WTC11 (cell line): ENCODE results near the gene AKAP6.

Experiments
- ATF1 ChIP-seq: sonication (generic); formaldehyde crosslinking; IDR thresholded peaks from 2 replicates; pipeline ENCODE4 v1.8.1; 2023; ENCODE audit warnings: mild to moderate bottlenecking, moderate library complexity, missing genetic modification reagents
- ETV6 ChIP-seq: sonication (generic); formaldehyde crosslinking; IDR thresholded peaks from 2 replicates; pipeline ENCODE4 v1.8.1; 2022; ENCODE audit warnings: mild to moderate bottlenecking, missing genetic modification reagents
- SMAD3 ChIP-seq: sonication (generic); formaldehyde crosslinking; IDR thresholded peaks from 2 replicates; pipeline ENCODE4 v1.8.0; 2022; ENCODE audit warnings: missing genetic modification reagents, mild to moderate bottlenecking, borderline replicate concordance
- TEAD4 ChIP-seq: sonication (generic); formaldehyde crosslinking; IDR thresholded peaks from 2 replicates; pipeline ENCODE4 v1.8.0; 2022; ENCODE audit warnings: mild to moderate bottlenecking, missing genetic modification reagents
- TF ChIP-seq, protein P1 (sequence below): fragments of 200-600 bp; IDR thresholded peaks from 2 replicates; pipeline ENCODE4 v1.8.0; 2022; ENCODE audit warnings: antibody characterized with exemption
- TF ChIP-seq, protein P2 (sequence below): sonication (generic); formaldehyde crosslinking; IDR thresholded peaks from 2 replicates; pipeline ENCODE4 v1.8.1; 2022; ENCODE audit warnings: low read depth, missing genetic modification reagents, borderline replicate concordance
- TF ChIP-seq, protein P3 (sequence below): sonication (generic); formaldehyde crosslinking; IDR thresholded peaks from 2 replicates; pipeline ENCODE4 v1.8.0; 2023; ENCODE audit warnings: missing genetic modification reagents

GRCh38 chr14:32818581-32818980 is 489.5 kb downstream of the AKAP6 start:
- TF ChIP-seq, protein P1, sequence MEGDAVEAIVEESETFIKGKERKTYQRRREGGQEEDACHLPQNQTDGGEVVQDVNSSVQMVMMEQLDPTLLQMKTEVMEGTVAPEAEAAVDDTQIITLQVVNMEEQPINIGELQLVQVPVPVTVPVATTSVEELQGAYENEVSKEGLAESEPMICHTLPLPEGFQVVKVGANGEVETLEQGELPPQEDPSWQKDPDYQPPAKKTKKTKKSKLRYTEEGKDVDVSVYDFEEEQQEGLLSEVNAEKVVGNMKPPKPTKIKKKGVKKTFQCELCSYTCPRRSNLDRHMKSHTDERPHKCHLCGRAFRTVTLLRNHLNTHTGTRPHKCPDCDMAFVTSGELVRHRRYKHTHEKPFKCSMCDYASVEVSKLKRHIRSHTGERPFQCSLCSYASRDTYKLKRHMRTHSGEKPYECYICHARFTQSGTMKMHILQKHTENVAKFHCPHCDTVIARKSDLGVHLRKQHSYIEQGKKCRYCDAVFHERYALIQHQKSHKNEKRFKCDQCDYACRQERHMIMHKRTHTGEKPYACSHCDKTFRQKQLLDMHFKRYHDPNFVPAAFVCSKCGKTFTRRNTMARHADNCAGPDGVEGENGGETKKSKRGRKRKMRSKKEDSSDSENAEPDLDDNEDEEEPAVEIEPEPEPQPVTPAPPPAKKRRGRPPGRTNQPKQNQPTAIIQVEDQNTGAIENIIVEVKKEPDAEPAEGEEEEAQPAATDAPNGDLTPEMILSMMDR: no peak
- TF ChIP-seq ETV6 (CRISPR knock-in tag): no peak
- TF ChIP-seq TEAD4 (CRISPR knock-in tag): no peak
- TF ChIP-seq SMAD3 (CRISPR knock-in tag): no peak
- TF ChIP-seq, protein P2, sequence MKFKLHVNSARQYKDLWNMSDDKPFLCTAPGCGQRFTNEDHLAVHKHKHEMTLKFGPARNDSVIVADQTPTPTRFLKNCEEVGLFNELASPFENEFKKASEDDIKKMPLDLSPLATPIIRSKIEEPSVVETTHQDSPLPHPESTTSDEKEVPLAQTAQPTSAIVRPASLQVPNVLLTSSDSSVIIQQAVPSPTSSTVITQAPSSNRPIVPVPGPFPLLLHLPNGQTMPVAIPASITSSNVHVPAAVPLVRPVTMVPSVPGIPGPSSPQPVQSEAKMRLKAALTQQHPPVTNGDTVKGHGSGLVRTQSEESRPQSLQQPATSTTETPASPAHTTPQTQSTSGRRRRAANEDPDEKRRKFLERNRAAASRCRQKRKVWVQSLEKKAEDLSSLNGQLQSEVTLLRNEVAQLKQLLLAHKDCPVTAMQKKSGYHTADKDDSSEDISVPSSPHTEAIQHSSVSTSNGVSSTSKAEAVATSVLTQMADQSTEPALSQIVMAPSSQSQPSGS: no peak
- TF ChIP-seq, protein P3, sequence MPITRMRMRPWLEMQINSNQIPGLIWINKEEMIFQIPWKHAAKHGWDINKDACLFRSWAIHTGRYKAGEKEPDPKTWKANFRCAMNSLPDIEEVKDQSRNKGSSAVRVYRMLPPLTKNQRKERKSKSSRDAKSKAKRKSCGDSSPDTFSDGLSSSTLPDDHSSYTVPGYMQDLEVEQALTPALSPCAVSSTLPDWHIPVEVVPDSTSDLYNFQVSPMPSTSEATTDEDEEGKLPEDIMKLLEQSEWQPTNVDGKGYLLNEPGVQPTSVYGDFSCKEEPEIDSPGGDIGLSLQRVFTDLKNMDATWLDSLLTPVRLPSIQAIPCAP: no peak
- no peak for TF ChIP-seq ATF1 (CRISPR knock-in tag)
